Adrenal gland (tissue), 5 donors: ENCODE data around the gene ZNF451.

ENCODE experiments used
- CTCF ChIP-seq, 6 experiments: fragments of 450-650 bp in 4 of 6; fragments of 200-600 bp in 2 of 6; sonication (generic) in 1 of 6; IDR thresholded peaks; 1 replicate in 5 of 6; 2 replicates in 1 of 6; pipeline versions ENCODE4 v1.5.1 to v1.8.0; 2016 to 2021; ENCODE audit warnings: antibody characterized with exemption in 6 of 6, mild to moderate bottlenecking in 2 of 6, moderate library complexity in 1 of 6
- POLR2A ChIP-seq, 2 donors: fragments of 450-650 bp; IDR thresholded peaks; one replicate each; pipeline ENCODE4 v1.6.1; 2017; ENCODE audit warnings: antibody characterized with exemption in 2 of 2, mild to moderate bottlenecking in 2 of 2, moderate library complexity in 1 of 2
- donor health status: DM: no; HTN: no; CAD: no.

- TF ChIP-seq CTCF (IDR thresholded peaks at IDR 0.05) (no peak), POLR2A (IDR thresholded peaks at IDR 0.05) (no peak)
Observed at GRCh38 chr6:57134954-57135353, 45.0 kb downstream of the ZNF451 start.
